SU-DHL-6 (cell line): ENCODE measurements around the gene GABBR1.

Source experiments
- H2AFZ ChIP-seq: fragments of 200-600 bp; sonication (generic); 2 replicates; pipeline ENCODE4 v1.6.1; 2014; ENCODE audit warnings: low read depth, mild to moderate bottlenecking, moderate library complexity, mixed read lengths, antibody characterized with exemption, low read length; ENCODE audit not compliant: severe bottlenecking
- H3F3A ChIP-seq: fragments of 200-600 bp; shearing (Covaris generic); 2 replicates; pipeline ENCODE4 v1.6.0; 2016; ENCODE audit warnings: antibody characterized with exemption, mild to moderate bottlenecking; ENCODE audit not compliant: insufficient read depth
- H3K27ac ChIP-seq: fragments of 200-600 bp; sonication (generic); 2 replicates; pipeline ENCODE4 v1.5.1; 2016; ENCODE audit warnings: low read depth, mild to moderate bottlenecking, low read length, moderate library complexity, mixed read lengths
- H3K27me3 ChIP-seq: fragments of 200-600 bp; sonication (generic), shearing (Covaris generic); 2 replicates; pipeline ENCODE4 v1.6.0; 2014; ENCODE audit warnings: mild to moderate bottlenecking, low read length
- H3K36me3 ChIP-seq: fragments of 200-600 bp; sonication (generic); 2 replicates; pipeline ENCODE4 v1.6.1; 2014; ENCODE audit warnings: mild to moderate bottlenecking, low read length, mixed read lengths
- H3K4me2 ChIP-seq: fragments of 300-600, 200-600 bp; shearing (Covaris generic), sonication (generic); 2 replicates; pipeline ENCODE4 v1.6.0; 2014; ENCODE audit warnings: low read length, low read depth, mild to moderate bottlenecking; ENCODE audit not compliant: poor library complexity, severe bottlenecking
- H3K4me3 ChIP-seq: fragments of 200-600 bp; sonication (generic); 2 replicates; pipeline ENCODE4 v1.5.1; 2014; ENCODE audit warnings: antibody characterized with exemption, low read length, mild to moderate bottlenecking, mixed read lengths; ENCODE audit not compliant: insufficient read depth, poor library complexity, severe bottlenecking
- H3K79me2 ChIP-seq: fragments of 200-600 bp; sonication (generic); 2 replicates; pipeline ENCODE4 v1.6.1; 2014; ENCODE audit warnings: mild to moderate bottlenecking, low read length, moderate library complexity; ENCODE audit not compliant: insufficient read depth
- H3K9ac ChIP-seq: fragments of 200-600 bp; sonication (generic); 2 replicates; pipeline ENCODE4 v1.7.0; 2014; ENCODE audit warnings: mild to moderate bottlenecking, low read length
- H3K9me2 ChIP-seq: fragments of 200-600 bp; sonication (generic); replicated peaks from 2 replicates; pipeline ENCODE4 v1.6.1; 2014; ENCODE audit warnings: low read length; ENCODE audit not compliant: insufficient read depth
- H3K9me3 ChIP-seq: fragments of 200-600 bp; sonication (generic); 2 replicates; pipeline ENCODE4 v1.6.1; 2014; ENCODE audit warnings: low read length, mixed read lengths; ENCODE audit not compliant: insufficient read depth
- H4K20me1 ChIP-seq: fragments of 200-600 bp; sonication (generic); 2 replicates; pipeline ENCODE4 v1.6.1; 2014; ENCODE audit warnings: low read depth, mild to moderate bottlenecking, antibody characterized with exemption, low read length, moderate library complexity, mixed read lengths
- CTCF ChIP-seq: fragments of 200-600 bp; sonication (generic); IDR thresholded peaks from one replicate; pipeline ENCODE4 v1.5.1; 2017; ENCODE audit warnings: antibody characterized with exemption, mild to moderate bottlenecking, low read length, moderate library complexity; ENCODE audit not compliant: insufficient read depth, poor library complexity, severe bottlenecking
- EZH2phosphoT487 ChIP-seq: fragments of 200-600 bp; sonication (generic), shearing (Covaris generic); conservative IDR thresholded peaks from 2 replicates; pipeline ENCODE4 v1.6.1; 2018; ENCODE audit warnings: mild to moderate bottlenecking, antibody characterized with exemption, low read length, moderate library complexity, mixed read lengths

GABBR1 gene

GRCh38 chr6:29611426-29611825, 21.6 kb downstream of the GABBR1 start:
- no peak overlapping the region for H3K4me3 ChIP-seq
- no peaks in the 10 kb centered on the region for H3K36me3 ChIP-seq

GRCh38 chr6:29610540-29610939, 22.4 kb downstream of the GABBR1 start:
- no peaks in the 10 kb centered on the region for H3K9me3 ChIP-seq
- H3K9ac ChIP-seq = no peak overlapping the region
- H3K27ac ChIP-seq = no peak overlapping the region
- no peak overlapping the region for H3K4me2 ChIP-seq
- no peak overlapping the region for H3K4me3 ChIP-seq
- H4K20me1 ChIP-seq = no peaks in the 10 kb centered on the region
- H3K9me2 ChIP-seq = no peaks in the 10 kb centered on the region
- no peaks in the 10 kb centered on the region for H3F3A ChIP-seq
- H3K36me3 ChIP-seq = no peaks in the 10 kb centered on the region
- H3K27me3 ChIP-seq = no peaks in the 10 kb centered on the region
- no peaks in the 10 kb centered on the region for H3K79me2 ChIP-seq
- TF ChIP-seq EZH2phosphoT487 (no peak), CTCF (no peak)
- H2AFZ ChIP-seq = no peak overlapping the region

More at GRCh38 chr6:29611426-29611825, 21.6 kb downstream of the GABBR1 start:
- no peaks in the 10 kb centered on the region for H3F3A ChIP-seq
- no peaks in the 10 kb centered on the region for H4K20me1 ChIP-seq
- H3K79me2 ChIP-seq = no peaks in the 10 kb centered on the region
- H3K9ac ChIP-seq = no peak overlapping the region
- TF ChIP-seq EZH2phosphoT487 (no peak), CTCF (no peak)
- no peaks in the 10 kb centered on the region for H3K27me3 ChIP-seq
- H3K4me2 ChIP-seq = no peak overlapping the region
- H3K9me2 ChIP-seq = no peaks in the 10 kb centered on the region
- H3K27ac ChIP-seq = no peak overlapping the region
- no peak overlapping the region for H2AFZ ChIP-seq
- no peaks in the 10 kb centered on the region for H3K9me3 ChIP-seq

GRCh38 chr6:29608131-29608530, 24.9 kb downstream of the GABBR1 start:
- H3K27ac ChIP-seq = no peak overlapping the region
- H3K4me2 ChIP-seq = no peak overlapping the region
- H2AFZ ChIP-seq = no peak overlapping the region
- H4K20me1 ChIP-seq = no peaks in the 10 kb centered on the region
- H3K36me3 ChIP-seq = no peaks in the 10 kb centered on the region
- H3K4me3 ChIP-seq = no peak overlapping the region
- no peaks in the 10 kb centered on the region for H3K79me2 ChIP-seq
- H3K9ac ChIP-seq = no peak overlapping the region
- H3F3A ChIP-seq = no peaks in the 10 kb centered on the region
- H3K9me2 ChIP-seq = no peaks in the 10 kb centered on the region
- H3K27me3 ChIP-seq = no peaks in the 10 kb centered on the region
- H3K9me3 ChIP-seq = no peaks in the 10 kb centered on the region
- TF ChIP-seq EZH2phosphoT487 (no peak), CTCF (no peak)
